ENCODE results near the gene TXNRD1.
"Not testable (repeated sequence)": the region's sequence is repeated elsewhere in the genome, so short reads cannot be mapped to it uniquely, and the experiment has no call there.

TXNRD1 gene

GRCh38 chr12:104215638-104216297, at the start of gene TXNRD1:
Gene TXNRD1 (plus strand): TSS chr12:104215779. CDS start chr12:104215803, 24 bp downstream.
- peak; percentile 74 for DNase-seq

GRCh38 chr12:104165801-104166200, 49.8 kb upstream of the TXNRD1 start:
- no peak for DNase-seq

GRCh38 chr12:104166465-104166864, 49.1 kb upstream of the TXNRD1 start:
- no peak for DNase-seq

GRCh38 chr12:104167519-104168458, 47.8 kb upstream of the TXNRD1 start:
- no peak for DNase-seq

GRCh38 chr12:104168596-104168995, 47.0 kb upstream of the TXNRD1 start:
- no peak for DNase-seq

GRCh38 chr12:104171785-104172569, 43.6 kb upstream of the TXNRD1 start:
- no peak for DNase-seq

GRCh38 chr12:104172570-104172947, 43.0 kb upstream of the TXNRD1 start:
- no peak for DNase-seq

- not testable (repeated sequence) for DNase-seq
These were observed 41.8 kb upstream of the TXNRD1 start for GRCh38 chr12:104173804-104174203.

GRCh38 chr12:104175726-104176247, 39.8 kb upstream of the TXNRD1 start:
- DNase-seq, result no peak

- no peak for DNase-seq
These were observed 38.3 kb upstream of the TXNRD1 start for GRCh38 chr12:104177336-104177662.

- DNase-seq, result no peak
These were observed 37.7 kb upstream of the TXNRD1 start for GRCh38 chr12:104177663-104178501.

- no peak for DNase-seq
These were observed 35.2 kb upstream of the TXNRD1 start for GRCh38 chr12:104180374-104180773.

GRCh38 chr12:104181313-104181712, 34.3 kb upstream of the TXNRD1 start:
- no peak for DNase-seq

GRCh38 chr12:104182144-104182543, 33.4 kb upstream of the TXNRD1 start:
- no peak for DNase-seq

GRCh38 chr12:104182621-104183378, 32.8 kb upstream of the TXNRD1 start:
- no peak for DNase-seq

GRCh38 chr12:104183443-104183842, 32.1 kb upstream of the TXNRD1 start:
- no peak for DNase-seq

GRCh38 chr12:104187446-104188155, 28.0 kb upstream of the TXNRD1 start:
- no peak for DNase-seq

GRCh38 chr12:104188534-104188933, 27.0 kb upstream of the TXNRD1 start:
- no peak for DNase-seq

- no peak for DNase-seq
These were observed 25.5 kb upstream of the TXNRD1 start for GRCh38 chr12:104189915-104190555.

GRCh38 chr12:104190641-104191176, 24.9 kb upstream of the TXNRD1 start:
- no peak for DNase-seq
